A549 (cell line): ENCODE results near the gene MRPS14.

Experiments used
- CHD2 ChIP-seq: fragments of 150-350 bp; IDR thresholded peaks from 2 replicates; pipeline ENCODE4 v1.6.1; 2014; ENCODE audit warnings: low read length; ENCODE audit not compliant: partially characterized antibody
- CTCF ChIP-seq: fragments of >200 bp; sonication (Bioruptor Twin); formaldehyde crosslinking; IDR thresholded peaks from 3 replicates; pipeline ENCODE4 v1.5.1; 2016
- FOSL2 ChIP-seq, 2 experiments: fragments of 450-650 bp in 1 of 2; fragments of >200 bp in 1 of 2; sonication (Bioruptor Twin) in 1 of 2; formaldehyde crosslinking; IDR thresholded peaks; 2 replicates each; pipeline versions ENCODE4 v1.5.0 to v1.6.1; 2016 to 2020; ENCODE audit warnings: mild to moderate bottlenecking in 1 of 2, moderate library complexity in 1 of 2
- JUNB ChIP-seq: fragments of >200 bp; sonication (Bioruptor Twin); formaldehyde crosslinking; IDR thresholded peaks from 2 replicates; pipeline ENCODE4 v1.6.1; 2016
- MAFK ChIP-seq: fragments of 450-650 bp; IDR thresholded peaks from 2 replicates; pipeline ENCODE4 v1.6.1; 2014; ENCODE audit not compliant: partially characterized antibody
- POLR2A ChIP-seq: IDR thresholded peaks from 2 replicates; pipeline ENCODE4 v1.6.1; 2012; ENCODE audit warnings: mild to moderate bottlenecking, low read length
- RAD21 ChIP-seq, 2 experiments: fragments of >200 bp in 1 of 2; sonication (Bioruptor Twin) in 1 of 2; formaldehyde crosslinking in 1 of 2; IDR thresholded peaks in 1 of 2; conservative IDR thresholded peaks in 1 of 2; 2 replicates in 1 of 2; 3 replicates in 1 of 2; pipeline ENCODE4 v1.6.1; 2012 to 2018; ENCODE audit warnings: inconsistent platforms in 1 of 2
- RNF2 ChIP-seq: fragments of 200-600 bp; sonication (generic); IDR thresholded peaks from 2 replicates; pipeline ENCODE4 v1.6.1; 2016; ENCODE audit warnings: low read depth, mild to moderate bottlenecking, antibody characterized with exemption, moderate library complexity, borderline replicate concordance
- ZNF302 ChIP-seq: fragments of 250-450 bp; sonication (Bioruptor Pico); IDR thresholded peaks from 2 replicates; pipeline ENCODE4 v1.9.0; 2021; ENCODE audit warnings: inconsistent platforms, mild to moderate bottlenecking, moderate library complexity
- TF ChIP-seq, protein P1 (sequence below): fragments of 150-350 bp; IDR thresholded peaks from 2 replicates; pipeline ENCODE4 v1.6.1; 2014; ENCODE audit warnings: low read depth, mild to moderate bottlenecking, low read length

DNA sequence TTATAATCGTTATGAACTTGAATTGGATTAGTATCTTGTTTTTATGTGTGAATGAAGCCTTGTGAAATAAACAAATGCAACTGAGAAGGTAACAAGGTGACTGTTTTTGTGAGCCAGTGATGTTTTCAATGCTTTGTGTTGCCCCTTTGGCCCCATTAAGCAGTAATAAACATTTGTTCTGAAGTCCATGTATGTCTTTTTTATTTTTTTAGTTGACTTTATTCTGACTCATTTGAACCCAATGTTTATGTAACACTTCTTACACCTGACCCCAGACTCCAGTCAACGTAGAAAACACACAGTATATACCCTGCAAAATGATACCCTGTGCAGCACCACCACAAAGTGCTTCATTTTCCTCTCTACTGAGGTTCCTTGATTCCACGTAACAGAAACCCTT lies 28.1 kb downstream of the MRPS14 start:
- TF ChIP-seq CHD2, result no peak
- TF ChIP-seq, protein P1, sequence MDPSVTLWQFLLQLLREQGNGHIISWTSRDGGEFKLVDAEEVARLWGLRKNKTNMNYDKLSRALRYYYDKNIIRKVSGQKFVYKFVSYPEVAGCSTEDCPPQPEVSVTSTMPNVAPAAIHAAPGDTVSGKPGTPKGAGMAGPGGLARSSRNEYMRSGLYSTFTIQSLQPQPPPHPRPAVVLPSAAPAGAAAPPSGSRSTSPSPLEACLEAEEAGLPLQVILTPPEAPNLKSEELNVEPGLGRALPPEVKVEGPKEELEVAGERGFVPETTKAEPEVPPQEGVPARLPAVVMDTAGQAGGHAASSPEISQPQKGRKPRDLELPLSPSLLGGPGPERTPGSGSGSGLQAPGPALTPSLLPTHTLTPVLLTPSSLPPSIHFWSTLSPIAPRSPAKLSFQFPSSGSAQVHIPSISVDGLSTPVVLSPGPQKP, result no peak
- no peak for TF ChIP-seq POLR2A
- TF ChIP-seq FOSL2 (IDR thresholded peaks at IDR 0.05), result no peak
- no peak for TF ChIP-seq FOSL2 (CRISPR knock-in tag; IDR thresholded peaks at IDR 0.05)
- no peak for TF ChIP-seq RAD21 (conservative IDR thresholded peaks at IDR 0.05 in 1 of 2, IDR thresholded peaks at IDR 0.05 in 1 of 2)
- TF ChIP-seq MAFK, result no peak
- no peak for TF ChIP-seq RNF2
- TF ChIP-seq CTCF, result no peak
- no peak for TF ChIP-seq ZNF302 (CRISPR knock-in tag)
- no peak for TF ChIP-seq JUNB
